CD4-positive, alpha-beta T cell treated with Interleukin-6 for 4 hours (primary cell): ENCODE measurements around the gene PSMC3IP.

Experiments used
- DNase-seq: peaks from one replicate; pipeline ENCODE4 v3.0.0-alpha.2; 2020; ENCODE audit warnings: mixed read lengths

Gene PSMC3IP

DNA sequence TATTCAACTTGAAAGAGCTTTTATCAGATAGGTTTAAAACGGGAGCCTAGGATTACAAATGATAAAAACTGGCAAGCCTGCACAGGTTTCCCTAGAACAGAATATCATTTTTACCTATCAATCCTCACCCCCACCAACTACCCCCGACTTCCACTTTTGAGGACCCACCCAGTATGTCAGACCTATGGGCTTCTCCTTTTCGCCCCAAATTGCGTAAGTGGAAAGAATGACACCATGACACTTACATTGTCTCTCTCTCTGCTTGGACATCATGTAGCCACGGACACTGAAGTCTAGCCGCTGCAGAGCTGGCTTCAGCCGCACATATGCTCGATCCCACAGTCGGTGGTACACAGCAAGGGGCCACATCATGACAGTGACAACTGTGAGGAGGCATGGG is 7.4 kb upstream of the PSMC3IP start:
- DNase-seq, result no peak

GRCh38 chr17:42581744-42582270 is 4.3 kb upstream of the PSMC3IP start:
- no peak for DNase-seq

GRCh38 chr17:42579794-42580551 is 2.4 kb upstream of the PSMC3IP start:
- no peak for DNase-seq

GRCh38 chr17:42578282-42578869 is 847 bp upstream of the PSMC3IP start:
- peak; percentile 70 for DNase-seq

DNA sequence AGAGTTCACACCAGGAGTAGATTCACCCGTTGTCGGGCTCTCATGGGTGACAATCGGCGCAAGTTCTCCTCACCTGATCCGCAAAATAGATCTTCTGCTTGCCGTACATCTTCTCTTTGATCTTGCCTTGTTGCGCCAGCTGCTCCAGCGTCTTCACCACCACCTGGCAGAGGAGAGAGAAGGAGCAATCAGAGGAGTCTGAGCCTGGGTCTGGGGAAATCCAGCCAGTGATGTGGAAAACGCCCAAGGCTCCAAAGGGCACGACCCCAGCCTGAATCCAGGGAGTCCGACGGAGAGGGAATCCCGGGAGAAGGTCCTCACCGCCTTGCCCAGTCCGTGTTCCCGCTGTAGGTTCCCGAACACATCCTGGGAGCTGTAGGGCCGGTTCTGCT is 393 bp downstream of the PSMC3IP start:
- DNase-seq, result no peak

GRCh38 chr17:42574463-42574862 is 3.1 kb downstream of the PSMC3IP start:
- no peak for DNase-seq

- no peak for DNase-seq
Measured at GRCh38 chr17:42573095-42573494, 4.4 kb downstream of the PSMC3IP start.

- no peak for DNase-seq
Measured at GRCh38 chr17:42571435-42572225, 5.9 kb downstream of the PSMC3IP start.

DNA sequence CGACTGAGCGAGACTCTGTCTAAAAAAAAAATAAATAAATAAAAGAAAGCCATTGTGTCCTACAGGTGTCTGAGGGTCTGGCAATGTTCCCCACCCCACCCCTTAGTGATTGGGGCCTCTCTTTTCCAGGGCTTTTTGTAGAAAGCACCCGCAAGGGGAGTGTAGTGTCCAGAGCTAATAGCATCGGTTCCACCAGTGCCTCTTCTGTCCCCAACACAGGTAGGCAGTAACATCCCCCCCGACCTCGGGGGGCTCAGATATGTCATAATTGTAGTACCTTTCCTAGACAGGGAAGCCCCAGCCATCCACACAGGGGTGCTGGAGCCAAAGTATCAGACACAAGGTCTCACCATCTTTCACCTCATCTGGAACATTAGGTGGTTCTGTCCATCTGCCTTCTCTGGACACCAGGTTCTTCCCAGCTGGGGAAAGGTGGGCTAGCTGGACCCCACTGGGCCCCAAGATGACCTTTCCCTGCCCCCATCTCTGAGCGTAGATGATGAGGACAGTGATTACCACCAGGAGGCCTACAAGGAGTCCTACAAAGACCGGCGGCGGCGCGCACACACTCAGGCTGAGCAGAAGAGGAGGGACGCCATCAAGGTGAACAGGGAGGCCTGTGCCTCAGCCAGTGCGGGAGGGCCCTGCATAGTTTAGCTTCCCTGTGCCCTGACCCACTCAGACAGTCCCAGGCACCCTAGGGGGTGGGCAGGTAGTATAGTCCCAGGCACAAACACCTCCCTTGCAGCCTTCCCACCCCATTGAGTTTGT is 9.0 kb downstream of the PSMC3IP start:
- no peak for DNase-seq

DNA sequence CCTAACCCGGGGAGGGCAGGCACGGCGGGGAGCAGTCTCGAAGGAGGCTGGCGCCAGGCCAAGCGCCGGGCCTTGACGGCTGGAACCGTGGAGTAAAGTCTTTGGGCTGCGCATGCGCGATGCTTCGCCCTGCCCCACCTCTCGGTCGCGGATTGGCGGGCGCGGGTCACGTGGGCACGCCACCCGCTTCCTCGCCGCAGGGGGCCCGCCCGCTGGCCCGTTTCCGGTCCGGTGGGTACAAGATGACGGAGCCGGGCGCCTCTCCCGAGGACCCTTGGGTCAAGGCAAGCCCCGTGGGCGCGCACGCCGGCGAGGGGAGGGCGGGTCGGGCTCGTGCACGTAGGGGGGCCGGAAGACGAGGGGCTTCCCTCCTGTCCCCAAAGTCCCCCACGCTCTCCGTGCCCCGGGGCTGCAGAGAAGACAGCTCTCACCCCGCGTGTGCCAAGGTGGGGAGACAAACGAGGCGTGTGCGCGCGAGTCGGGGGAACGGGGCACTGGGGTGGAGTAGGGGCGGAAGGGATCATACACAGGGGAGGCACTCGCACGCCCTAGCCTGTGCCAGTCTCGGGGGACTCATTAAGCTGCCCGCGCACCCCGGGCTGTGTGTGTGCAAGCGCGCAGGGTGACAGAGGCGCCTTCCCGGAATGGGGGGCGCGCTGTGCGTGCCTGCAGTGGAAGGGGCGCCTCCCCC is 10.5 kb downstream of the PSMC3IP start, which contains the start of gene MLX:
Gene MLX (plus strand): TSS at position 218 of the 691 bp plus-strand sequence. CDS start 25 bp downstream, at position 243.
- peak; percentile 94 for DNase-seq

DNA sequence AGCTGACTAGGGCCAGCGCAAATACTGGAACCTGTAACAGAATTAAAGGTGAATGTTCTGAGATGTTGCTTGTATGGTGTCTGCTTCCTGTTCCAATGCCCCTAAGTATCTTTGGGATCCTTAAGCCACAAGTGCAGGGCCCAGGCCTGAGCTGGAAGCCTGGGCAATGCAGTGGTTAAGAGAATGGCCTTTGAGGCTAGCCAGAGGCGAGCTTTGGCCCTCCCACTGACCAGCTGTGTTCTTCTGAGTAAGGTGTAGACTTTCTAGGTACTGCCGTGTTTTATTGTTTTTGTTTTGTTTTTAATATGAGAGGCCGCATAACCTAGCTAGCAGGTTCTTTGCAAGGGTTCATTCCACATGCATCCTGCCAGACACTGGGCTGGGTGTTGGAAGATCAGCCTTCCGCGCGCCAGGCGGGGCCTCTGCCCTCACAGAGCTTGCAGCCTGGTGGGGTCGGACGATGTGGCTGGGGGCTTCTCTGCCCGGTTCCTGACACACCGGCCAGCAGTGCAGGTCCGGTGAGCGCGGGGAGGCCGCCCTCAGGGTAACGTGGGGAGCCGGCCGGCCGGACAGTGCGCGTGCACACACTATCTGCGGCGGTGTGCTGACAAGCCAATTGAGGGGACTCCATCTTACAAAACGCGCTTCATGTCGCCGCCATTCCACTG is 11.2 kb downstream of the PSMC3IP start:
- DNase-seq, result peak; percentile 21

GRCh38 chr17:42565523-42566214 is 11.9 kb downstream of the PSMC3IP start:
- no peak for DNase-seq

GRCh38 chr17:42564815-42565522 is 12.6 kb downstream of the PSMC3IP start:
- no peak for DNase-seq

GRCh38 chr17:42563950-42564349 is 13.6 kb downstream of the PSMC3IP start:
- no peak for DNase-seq

GRCh38 chr17:42563543-42563942 is 14.0 kb downstream of the PSMC3IP start:
- no peak for DNase-seq

DNA sequence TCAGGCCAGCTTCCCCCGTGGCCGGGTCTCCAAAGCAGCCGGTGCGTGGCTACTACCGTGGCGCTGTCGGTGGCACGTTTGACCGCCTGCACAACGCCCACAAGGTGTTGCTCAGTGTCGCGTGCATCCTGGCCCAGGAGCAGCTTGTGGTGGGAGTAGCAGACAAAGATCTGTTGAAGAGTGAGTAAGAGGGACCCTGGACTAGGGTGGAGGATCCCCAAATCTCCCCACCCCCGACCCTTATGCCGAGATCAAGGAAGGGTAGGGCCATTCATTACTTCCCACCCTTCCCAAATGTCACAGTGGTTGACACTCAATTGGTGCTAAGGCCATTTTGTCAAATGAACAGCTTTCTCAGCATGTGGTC is 14.4 kb downstream of the PSMC3IP start:
- DNase-seq, result no peak

GRCh38 chr17:42562388-42563142 is 15.0 kb downstream of the PSMC3IP start:
- DNase-seq, result peak; percentile 17

DNA sequence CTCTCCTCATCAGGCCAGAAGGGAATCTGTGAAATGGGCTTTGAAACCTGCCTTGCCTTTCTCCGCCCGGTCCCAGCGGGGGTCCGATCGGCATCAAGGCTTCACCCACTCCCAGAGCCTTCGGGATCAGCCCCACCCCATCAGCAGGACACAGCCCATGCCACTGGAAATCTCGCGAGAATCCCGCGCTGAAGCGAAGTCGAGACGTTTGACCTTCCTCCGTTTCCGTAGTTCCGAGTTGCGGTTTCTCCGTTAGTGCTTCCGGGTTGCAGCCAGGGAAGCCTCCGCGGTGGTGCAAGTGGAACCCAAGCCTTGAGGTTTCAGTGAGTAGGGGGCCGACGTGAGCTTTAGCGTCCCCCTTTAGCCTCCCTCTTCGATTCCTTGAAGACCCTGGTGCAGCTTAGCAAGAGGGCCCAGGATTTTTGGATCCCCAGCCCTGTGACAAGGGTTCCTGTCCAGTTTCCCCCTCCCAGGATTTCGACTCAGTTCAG is 15.6 kb downstream of the PSMC3IP start, which contains the start of gene COASY:
Gene COASY (plus strand): TSS at position 252 of the 491 bp plus-strand sequence. CDS start 475 bp downstream, outside the sequence.
- DNase-seq, result peak; percentile 92

DNA sequence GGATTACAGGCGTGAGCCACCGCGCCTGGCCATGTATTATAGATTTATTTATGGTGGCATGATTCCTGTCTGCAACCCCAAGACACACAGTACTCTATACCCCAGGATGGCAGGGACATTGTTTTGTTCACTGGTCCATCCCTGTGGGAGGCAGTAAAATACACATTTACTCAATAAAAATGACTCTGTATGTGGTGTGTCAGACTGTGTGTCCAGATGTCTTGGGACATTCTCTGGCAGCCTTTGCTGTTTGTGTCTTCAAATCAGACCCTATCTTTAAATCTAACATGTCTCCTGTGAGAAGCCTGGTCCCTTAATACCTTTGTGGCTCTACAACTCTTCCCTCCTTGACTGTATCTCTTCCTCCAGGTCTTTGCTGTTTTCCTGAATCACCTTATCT is 17.3 kb downstream of the PSMC3IP start:
- no peak for DNase-seq
